Fibroblast of mammary gland (primary cell): ENCODE results near the gene THSD7B.

Experiments used
- DNase-seq: peaks from one replicate; pipeline ENCODE4 v3.0.0-alpha.2; 2010; ENCODE audit warnings: low read depth
- H3K4me3 ChIP-seq: 2 replicates; pipeline ENCODE4 v1.5.1; 2011; ENCODE audit warnings: low read depth, mild to moderate bottlenecking, low read length, moderate library complexity; ENCODE audit not compliant: control insufficient read depth
- TF ChIP-seq, protein P1 (sequence below): conservative IDR thresholded peaks from 2 replicates; pipeline ENCODE4 v1.5.1; 2011; ENCODE audit warnings: low read depth, low read length, inconsistent platforms; ENCODE audit not compliant: control insufficient read depth, insufficient read depth

Gene THSD7B

GRCh38 chr2:136770384-136770783 is 5.0 kb downstream of the THSD7B start:
- DNase-seq: no peak
- H3K4me3 ChIP-seq: no peak overlapping the region

GRCh38 chr2:136777391-136777790 is 12.0 kb downstream of the THSD7B start:
- H3K4me3 ChIP-seq: no peak overlapping the region
- TF ChIP-seq, protein P1, sequence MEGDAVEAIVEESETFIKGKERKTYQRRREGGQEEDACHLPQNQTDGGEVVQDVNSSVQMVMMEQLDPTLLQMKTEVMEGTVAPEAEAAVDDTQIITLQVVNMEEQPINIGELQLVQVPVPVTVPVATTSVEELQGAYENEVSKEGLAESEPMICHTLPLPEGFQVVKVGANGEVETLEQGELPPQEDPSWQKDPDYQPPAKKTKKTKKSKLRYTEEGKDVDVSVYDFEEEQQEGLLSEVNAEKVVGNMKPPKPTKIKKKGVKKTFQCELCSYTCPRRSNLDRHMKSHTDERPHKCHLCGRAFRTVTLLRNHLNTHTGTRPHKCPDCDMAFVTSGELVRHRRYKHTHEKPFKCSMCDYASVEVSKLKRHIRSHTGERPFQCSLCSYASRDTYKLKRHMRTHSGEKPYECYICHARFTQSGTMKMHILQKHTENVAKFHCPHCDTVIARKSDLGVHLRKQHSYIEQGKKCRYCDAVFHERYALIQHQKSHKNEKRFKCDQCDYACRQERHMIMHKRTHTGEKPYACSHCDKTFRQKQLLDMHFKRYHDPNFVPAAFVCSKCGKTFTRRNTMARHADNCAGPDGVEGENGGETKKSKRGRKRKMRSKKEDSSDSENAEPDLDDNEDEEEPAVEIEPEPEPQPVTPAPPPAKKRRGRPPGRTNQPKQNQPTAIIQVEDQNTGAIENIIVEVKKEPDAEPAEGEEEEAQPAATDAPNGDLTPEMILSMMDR: no peak
- DNase-seq: no peak

More at GRCh38 chr2:136770384-136770783, 5.0 kb downstream of the THSD7B start:
- TF ChIP-seq, protein P1: no peak

GRCh38 chr2:136783856-136784255 is 18.5 kb downstream of the THSD7B start:
- TF ChIP-seq, protein P1: no peak
- H3K4me3 ChIP-seq: no peak overlapping the region
- DNase-seq: no peak

GRCh38 chr2:136785215-136785614 is 19.9 kb downstream of the THSD7B start:
- no peak for DNase-seq
- no peak overlapping the region for H3K4me3 ChIP-seq
- TF ChIP-seq, protein P1: no peak

DNA sequence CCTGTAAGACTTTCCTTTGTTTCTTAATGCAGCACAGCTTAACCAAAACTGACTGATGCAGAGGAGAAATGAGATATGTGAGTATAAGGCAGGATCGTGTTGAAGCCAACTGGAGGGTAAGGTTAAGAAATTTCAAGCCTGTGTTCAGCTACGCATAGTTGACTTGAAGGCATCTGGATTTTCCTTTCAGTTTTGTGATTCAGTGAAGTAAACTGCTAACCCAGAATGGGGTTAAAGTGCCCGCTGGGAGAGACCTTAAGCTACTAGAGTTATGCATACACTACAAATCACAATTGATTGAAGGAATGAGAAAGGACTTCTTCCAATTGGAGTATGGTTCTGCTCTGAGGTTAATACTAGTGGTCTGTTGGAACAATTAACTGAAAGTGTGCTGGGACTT is 22.6 kb downstream of the THSD7B start:
- H3K4me3 ChIP-seq: no peak overlapping the region
- no peak for DNase-seq
- TF ChIP-seq, protein P1: no peak

DNA sequence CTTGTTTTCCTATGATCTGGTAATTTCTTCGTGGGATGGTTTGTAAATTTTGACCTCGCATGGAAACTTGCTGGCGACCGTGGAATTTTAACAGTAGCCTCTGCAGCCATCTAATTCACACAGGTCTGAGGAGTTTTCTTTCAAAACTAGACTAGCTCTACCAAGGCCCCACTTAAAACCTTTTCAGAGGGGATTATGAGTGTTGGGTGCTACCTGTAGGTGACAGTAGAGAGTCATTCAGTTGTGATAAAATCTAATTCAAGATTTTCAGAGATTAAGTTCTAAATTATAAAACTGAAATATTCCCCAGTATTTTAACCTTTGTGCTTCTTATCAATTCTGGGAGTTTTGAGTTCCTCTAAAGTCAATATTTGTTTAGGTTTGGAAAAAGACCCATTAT is 31.0 kb downstream of the THSD7B start:
- no peak overlapping the region for H3K4me3 ChIP-seq
- no peak for DNase-seq
- TF ChIP-seq, protein P1: no peak

DNA sequence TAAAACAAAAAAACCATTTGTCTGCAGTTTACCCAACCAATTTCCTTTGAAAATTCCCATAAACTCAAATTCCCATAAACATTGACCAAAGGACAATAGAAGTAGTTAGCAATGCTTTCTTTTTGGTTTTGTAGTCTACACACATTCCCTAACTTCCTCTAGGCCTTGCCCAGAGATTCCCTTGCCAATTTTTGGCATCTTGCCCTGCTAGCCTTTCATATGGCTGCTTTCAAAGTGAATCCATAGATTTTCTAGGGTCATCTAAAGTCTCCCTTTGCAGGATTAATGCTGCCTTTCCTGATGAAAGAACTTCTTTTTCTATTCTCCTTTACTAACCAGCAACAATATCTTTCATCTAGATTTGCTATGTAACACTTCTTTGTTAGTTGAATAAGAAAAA is 33.4 kb downstream of the THSD7B start:
- H3K4me3 ChIP-seq: no peak overlapping the region
- TF ChIP-seq, protein P1: no peak
- DNase-seq: no peak
